Hindlimb muscle (tissue), 1 donor: ENCODE results near the gene IL1RAPL2. TPM values are rescaled to one million over a fixed set of nuclear protein-coding genes. Genes with fewer than 3 reads are reported as not detected.

ENCODE experiments used
- DNase-seq: peaks from one replicate; pipeline ENCODE4 v3.0.0-alpha.2; 2013
- polyA plus RNA-seq: library from polyadenylated mRNA; unstranded; fragments of 120-200 nt; gene quantifications from one replicate; pipeline ENCODE4 v1.2.1, GENCODE V29; 2013; ENCODE audit not compliant: insufficient read length

IL1RAPL2 gene
- polyA plus RNA-seq, 1 donor, result 1.8 TPM

- no peak for DNase-seq
Measured at GRCh38 chrX:105277132-105277531, 711.1 kb downstream of the IL1RAPL2 start.

DNA sequence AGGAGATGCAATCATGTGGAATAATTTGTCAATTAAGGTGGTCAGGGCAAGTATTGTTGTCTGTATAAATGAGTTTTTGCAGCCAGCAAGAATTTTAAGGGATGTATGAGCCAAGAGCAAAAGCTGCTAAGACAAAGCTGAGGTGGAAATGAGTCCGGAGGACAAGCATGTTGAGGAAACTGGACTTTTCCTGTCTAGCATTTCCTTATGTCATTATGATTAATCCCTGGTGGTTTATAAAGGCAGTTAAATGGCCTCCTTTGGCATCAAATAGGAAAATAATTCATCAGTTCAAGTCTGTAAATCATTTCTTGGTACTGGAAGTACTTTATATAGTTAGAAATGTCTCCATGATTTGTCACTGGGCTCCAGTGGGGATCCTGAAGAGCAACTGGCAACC lies 716.1 kb downstream of the IL1RAPL2 start:
- no peak for DNase-seq

- DNase-seq, result no peak
Measured at GRCh38 chrX:105297041-105297440, 731.0 kb downstream of the IL1RAPL2 start.

DNA sequence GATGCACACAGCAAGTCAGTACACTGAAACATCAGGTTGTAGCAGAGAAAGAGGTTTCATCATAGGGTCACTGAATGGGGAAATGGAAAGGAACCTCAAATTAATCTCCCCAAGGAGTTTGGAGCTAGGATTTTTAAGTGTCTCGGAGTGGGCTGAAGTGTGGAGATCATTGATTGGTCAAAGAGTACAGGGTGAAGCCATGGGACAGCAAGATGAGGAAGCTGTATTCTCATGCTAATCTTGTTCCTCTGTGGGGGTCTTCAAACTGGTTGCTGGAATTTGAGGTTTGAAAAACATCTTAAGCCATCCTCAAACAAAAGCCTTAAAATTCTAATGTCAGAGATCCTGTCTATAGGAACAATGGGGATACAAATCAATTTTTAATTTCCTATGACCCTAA lies 733.3 kb downstream of the IL1RAPL2 start:
- no peak for DNase-seq

- DNase-seq, result no peak
Measured at GRCh38 chrX:105302246-105302645, 736.2 kb downstream of the IL1RAPL2 start.

GRCh38 chrX:105307762-105308161 lies 741.8 kb downstream of the IL1RAPL2 start:
- no peak for DNase-seq

DNA sequence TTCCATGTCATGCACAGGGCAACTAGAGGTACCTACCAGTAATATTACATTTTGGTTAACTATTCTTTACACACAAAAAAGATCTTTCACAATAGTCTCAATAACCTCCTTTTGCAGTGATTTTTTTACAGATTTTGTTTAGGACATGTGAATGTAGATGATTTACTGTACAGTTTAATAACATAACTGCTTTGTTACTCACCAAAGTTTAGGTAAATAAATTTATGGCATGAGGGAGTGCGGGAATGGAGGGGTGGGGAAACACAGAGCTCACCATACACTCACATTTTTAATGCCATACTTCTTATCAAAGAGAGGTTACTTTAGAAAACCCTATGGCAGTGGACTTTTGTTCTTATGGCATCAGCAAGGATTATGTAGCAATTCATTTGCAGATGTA lies 747.6 kb downstream of the IL1RAPL2 start:
- DNase-seq, result no peak

DNA sequence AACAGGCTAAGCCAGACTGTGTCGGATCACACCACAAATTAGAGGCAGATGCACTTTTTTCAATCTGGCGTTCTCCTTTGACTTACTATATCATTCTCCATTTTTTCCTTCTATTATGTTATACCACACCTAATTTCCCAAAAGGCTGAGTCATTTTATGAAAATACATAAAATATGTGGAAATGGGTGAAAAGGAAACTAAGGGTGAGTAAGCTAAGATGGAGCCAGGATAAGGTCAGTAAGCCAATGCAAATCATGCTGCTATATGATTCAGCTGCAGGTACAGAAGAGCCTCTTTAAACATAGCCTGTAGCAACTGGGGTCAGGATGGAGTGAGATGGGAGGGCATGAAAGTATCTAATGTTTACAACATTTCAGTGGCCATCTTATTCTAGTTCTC lies 748.5 kb downstream of the IL1RAPL2 start:
- DNase-seq, result no peak

GRCh38 chrX:105315248-105315647 lies 749.2 kb downstream of the IL1RAPL2 start:
- no peak for DNase-seq

GRCh38 chrX:105317117-105317516 lies 751.1 kb downstream of the IL1RAPL2 start:
- DNase-seq, result no peak

GRCh38 chrX:105323928-105324327 lies 757.9 kb downstream of the IL1RAPL2 start:
- no peak for DNase-seq

DNA sequence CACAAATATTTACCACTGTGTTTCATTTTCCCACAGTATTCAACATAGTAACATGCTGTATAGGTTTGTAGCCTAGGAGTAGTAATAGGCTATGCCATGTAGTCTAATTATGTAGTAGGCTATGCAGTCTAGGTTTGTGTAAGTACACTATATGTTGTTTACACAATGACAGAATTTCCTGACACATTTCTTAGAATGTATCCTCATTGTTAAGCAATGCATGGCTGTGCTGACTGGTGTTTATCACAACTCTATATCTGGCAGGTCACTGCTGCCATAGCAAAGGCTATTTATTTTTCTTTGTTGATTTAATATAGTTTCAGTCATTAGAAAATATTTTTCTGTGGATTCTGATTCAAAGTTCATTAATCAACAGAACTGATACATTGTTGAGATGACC lies 762.8 kb downstream of the IL1RAPL2 start:
- DNase-seq, result no peak

GRCh38 chrX:105331244-105331643 lies 765.2 kb downstream of the IL1RAPL2 start:
- peak; percentile 3 for DNase-seq

DNA sequence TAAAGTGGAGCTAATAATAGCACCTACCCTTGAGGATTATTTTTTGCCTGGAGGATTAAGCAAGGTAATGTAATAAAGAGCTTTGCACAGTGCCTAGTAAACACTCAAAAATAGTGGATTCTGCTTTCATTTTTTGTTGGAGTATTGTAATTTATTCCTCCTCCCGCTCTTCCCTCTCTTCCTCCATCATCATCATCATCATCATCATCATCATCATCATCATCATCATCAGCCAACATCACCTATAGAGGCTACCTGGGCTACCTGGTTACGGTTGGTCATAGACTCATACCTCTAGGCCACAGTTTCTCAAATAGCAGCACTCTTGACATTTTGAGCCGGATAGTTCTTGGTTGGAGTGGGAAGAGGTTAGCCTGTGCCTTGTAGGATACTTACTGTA lies 781.4 kb downstream of the IL1RAPL2 start:
- DNase-seq, result no peak

DNA sequence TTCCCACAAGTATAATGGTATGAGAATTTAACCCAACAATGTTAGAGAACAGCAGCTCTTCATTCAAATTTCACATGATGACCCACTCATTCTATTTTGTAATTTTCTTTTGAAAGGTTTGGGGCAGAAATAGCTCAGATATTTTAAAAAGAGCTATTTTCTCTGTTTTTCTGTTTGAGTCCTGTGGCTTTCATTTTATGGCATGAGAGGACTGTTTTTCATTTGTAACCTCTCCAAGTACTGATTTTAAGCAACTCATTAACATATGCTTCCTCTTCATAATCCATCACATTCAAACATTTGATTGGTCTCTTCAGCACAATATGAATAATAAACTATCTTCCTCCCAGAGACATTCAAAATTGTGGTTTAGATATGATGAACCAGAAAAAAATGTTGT lies 783.5 kb downstream of the IL1RAPL2 start:
- DNase-seq, result no peak

GRCh38 chrX:105375816-105376215 lies 809.8 kb downstream of the IL1RAPL2 start:
- no peak for DNase-seq

DNA sequence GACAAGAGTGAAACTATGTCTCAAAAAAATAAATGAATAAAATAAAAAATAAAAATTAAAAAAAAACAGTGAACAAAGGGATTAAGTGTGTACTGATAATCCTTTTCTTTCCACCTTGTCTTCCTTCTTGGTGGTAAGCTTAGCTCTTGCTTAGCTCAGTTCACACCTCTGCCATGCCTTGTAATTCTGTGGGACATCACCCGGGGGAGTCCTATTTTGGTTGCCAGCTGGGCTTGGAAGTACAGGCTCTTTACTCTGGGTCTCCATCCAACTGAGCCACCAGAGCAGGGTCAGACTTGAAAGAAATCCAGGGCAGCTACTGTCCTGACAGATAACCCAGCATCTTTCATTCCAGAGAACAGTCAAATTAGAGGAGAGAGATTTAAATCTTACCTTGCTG lies 858.7 kb downstream of the IL1RAPL2 start:
- no peak for DNase-seq

GRCh38 chrX:105451401-105451800 lies 885.4 kb downstream of the IL1RAPL2 start:
- DNase-seq, result no peak

GRCh38 chrX:105458846-105459245 lies 892.8 kb downstream of the IL1RAPL2 start:
- DNase-seq, result no peak

DNA sequence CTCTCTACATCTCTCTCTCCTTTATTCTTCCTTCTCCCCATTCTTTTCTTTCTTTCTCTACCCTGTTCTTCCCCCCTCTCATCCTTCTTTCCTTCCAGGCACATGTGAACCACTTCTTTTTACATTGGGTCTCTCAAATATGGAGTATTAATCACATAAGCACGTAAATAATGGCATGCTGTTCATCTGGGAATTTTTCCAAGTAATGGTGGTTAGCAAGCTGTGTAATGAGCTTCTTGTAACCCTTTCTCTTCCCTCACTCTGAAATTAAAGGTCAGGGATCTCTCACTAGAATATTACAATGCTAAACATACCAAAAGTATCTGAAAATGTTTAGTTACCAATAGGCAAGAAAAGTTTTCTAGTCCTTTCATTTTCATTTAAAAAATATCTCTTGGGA lies 894.4 kb downstream of the IL1RAPL2 start:
- no peak for DNase-seq

GRCh38 chrX:105461016-105461415 lies 895.0 kb downstream of the IL1RAPL2 start:
- DNase-seq, result no peak

- DNase-seq, result no peak
Measured at GRCh38 chrX:105462186-105462585, 896.2 kb downstream of the IL1RAPL2 start.

DNA sequence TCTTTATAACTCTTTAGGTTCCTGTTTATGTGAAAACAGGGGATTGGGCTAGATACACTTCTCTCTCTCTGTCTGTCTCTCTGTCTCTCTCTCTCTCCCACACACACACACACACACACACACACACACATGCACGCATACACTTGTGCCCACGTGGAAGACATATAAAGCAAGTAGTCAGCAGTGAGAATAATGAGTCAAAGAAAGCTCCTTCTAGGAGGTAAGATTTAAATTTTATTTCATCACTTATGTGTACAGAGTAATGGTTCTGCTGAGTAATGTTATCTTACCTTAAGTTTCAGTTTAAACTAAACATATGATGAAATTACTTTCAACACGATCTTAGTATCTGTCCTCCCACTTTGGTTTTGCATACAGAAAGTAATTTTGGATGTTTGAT lies 897.5 kb downstream of the IL1RAPL2 start:
- DNase-seq, result no peak

- no peak for DNase-seq
Measured at GRCh38 chrX:105464618-105465017, 898.6 kb downstream of the IL1RAPL2 start.

DNA sequence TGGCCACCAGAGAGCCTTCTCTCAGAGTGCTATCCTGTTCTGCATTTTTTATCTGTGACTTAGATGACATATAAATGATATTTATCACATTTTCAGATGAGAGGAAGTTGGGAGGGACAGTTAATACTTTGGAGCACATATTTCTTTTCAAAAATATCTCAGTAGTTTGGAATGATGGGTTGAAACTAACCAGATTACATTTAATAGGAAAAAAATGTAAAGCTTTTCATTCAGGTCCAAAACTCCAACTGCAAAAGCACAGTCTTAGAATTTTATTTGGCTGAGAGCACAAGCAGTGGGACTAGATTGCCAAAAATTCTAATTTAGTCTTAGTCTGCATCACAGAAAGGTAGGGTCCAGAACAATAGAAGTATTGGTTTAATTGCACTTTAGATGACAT lies 902.7 kb downstream of the IL1RAPL2 start:
- DNase-seq, result no peak

- DNase-seq, result no peak
Measured at GRCh38 chrX:105471597-105471996, 905.6 kb downstream of the IL1RAPL2 start.
